Activated effector memory CD4-positive, alpha-beta T cell treated with anti-CD3 and anti-CD28 coated beads, Interleukin-2, amount 50 U/mL, for 16 hours (primary cell): ENCODE measurements around the gene SHISA5.
"Not testable (repeated sequence)": the region's sequence is repeated elsewhere in the genome, so short reads cannot be mapped to it uniquely, and the experiment has no call there.

Experiments used
- DNase-seq: peaks from one replicate; pipeline ENCODE4 v3.0.0-alpha.2; 2020

The SHISA5 gene, protein sequence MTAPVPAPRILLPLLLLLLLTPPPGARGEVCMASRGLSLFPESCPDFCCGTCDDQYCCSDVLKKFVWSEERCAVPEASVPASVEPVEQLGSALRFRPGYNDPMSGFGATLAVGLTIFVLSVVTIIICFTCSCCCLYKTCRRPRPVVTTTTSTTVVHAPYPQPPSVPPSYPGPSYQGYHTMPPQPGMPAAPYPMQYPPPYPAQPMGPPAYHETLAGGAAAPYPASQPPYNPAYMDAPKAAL

DNA sequence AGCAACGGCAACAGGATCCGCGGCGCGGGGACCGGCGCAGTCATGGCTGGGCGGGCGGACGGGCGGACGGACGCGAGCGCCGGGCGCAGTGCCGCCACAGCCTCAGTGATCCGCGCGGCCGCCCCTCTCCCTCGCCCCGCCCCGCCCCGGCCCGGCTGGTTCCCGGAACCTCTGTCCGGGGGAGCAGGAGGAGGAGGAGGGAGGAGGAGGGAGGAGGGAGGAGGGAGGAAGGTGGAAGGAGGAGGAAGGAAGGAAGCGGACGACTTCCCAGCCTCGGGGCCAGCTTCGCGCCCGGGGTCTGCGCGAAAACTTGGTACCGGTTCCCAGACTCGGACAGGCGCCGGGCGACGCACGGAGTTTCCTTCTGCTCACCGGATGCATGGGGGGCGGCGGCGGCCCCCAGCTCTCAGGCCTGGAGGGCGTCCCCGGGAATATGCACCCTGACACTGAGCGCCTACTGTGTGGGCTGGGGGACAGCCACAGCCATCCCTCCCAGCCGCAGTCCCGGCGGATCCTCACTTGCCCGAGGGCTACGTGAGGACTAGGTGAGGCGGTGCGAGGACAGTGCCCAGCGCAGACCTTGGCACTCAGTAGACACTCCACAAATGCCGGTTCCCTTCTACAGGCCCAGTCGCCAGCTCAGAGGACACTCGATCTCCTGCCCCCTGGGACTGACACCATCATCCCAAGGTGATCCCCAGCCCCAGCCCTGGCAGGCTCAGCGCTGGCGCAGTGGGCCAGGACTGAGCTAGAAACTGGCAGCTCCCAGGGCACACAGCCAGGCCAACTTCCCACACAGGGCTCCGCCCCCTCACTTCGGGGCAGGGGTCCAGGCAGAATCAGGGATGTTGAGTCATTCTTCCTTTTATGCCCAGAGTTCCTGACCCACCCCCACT lies at the start of gene SHISA5:
SHISA5 (minus strand) TSS at position 124 of the 896 bp plus-strand sequence; CDS start at position 44, 80 bp downstream.
- peak; percentile 85 for DNase-seq

DNA sequence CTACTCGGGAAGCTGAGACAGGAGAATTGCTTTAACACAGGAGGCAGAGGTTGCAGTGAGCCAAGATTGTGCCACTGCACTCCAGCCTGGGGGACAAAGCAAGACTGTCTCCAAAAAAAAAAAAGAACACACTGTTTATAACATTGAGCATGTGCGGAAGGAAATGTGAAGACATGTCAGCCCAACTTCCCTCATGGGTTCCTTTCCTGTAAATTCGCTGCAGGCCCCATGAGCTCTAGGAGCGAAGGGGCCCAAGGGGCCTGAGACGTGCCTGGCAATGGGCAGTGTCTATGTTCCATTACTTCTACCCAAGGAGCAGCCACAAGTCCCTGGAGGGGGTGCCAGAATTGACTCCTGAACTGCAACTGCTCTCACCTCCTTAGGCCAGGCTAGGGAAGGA lies 49.4 kb upstream of the SHISA5 start:
- no peak for DNase-seq

GRCh38 chr3:48552111-48552951 lies 48.4 kb upstream of the SHISA5 start:
- DNase-seq = no peak

DNA sequence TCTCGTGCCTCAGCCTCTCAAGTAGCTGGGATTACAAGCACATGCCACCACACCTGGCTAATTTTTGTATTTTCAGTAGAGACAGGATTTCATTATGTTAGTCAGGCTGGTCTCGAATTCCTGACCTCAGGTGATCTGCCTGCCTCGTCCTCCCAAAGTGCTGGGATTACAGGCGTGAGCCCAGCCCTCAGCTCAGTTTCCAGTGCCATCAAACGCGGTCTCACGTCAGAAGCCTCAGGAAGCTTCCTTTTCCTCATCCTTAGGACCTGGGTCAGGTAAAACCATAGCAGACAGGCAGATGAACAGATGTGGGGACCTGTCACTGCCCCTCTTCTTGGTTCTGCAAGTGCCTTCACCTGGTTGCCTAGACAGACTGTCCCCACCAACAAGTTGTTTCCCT lies 47.7 kb upstream of the SHISA5 start:
- not testable (repeated sequence) for DNase-seq

- DNase-seq = peak; percentile 94
These were observed 45.0 kb upstream of the SHISA5 start for GRCh38 chr3:48548729-48549705.

DNA sequence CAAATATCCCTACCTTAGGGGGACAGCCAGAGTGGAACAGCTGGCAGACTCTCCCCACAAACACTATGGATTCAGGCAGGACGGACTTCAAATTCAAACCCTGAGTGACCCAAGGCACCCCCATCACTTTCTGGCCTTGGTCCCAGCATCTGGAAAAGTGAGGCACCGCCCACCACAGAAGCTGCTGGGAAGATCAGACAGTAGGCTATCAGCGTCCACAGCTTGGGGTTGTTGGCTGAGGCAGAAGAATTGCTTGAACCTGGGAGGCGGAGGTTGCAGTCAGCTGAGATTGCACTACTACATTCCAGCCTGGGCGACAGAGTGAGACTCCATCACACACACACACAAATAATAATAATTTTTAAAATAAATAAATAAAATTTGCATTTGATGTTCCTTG lies 44.2 kb upstream of the SHISA5 start:
- no peak for DNase-seq

GRCh38 chr3:48546203-48546829 lies 42.3 kb upstream of the SHISA5 start:
- no peak for DNase-seq

GRCh38 chr3:48544141-48544540 lies 40.2 kb upstream of the SHISA5 start:
- no peak for DNase-seq

DNA sequence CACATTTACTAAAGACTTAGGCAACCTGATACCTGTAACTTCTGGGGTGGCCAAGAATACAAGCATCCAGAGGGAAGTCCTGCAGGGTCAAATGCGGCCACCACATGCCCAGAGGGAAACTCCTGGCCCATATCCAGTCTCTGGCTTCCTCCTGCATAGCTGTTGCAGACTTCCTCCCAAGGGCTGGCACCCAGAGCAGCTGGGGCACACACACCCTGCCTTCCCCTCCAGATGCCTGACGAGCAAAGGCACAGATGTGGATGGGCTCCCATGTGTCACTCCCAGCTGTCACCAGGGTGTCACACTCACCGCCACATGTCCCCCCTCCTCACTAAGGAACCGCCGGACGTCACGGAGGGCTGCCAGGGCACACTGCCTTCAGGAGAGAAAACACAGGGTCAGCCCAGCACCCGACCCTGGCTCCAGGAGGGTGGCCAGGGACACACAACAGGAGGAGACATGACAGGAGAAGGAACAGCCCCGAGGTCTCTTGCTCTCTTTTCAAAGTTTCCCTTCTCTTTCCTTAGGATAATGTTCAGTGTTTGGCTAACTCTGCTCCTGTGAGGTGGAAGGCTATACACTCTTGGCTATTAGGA lies 39.4 kb upstream of the SHISA5 start:
- no peak for DNase-seq

DNA sequence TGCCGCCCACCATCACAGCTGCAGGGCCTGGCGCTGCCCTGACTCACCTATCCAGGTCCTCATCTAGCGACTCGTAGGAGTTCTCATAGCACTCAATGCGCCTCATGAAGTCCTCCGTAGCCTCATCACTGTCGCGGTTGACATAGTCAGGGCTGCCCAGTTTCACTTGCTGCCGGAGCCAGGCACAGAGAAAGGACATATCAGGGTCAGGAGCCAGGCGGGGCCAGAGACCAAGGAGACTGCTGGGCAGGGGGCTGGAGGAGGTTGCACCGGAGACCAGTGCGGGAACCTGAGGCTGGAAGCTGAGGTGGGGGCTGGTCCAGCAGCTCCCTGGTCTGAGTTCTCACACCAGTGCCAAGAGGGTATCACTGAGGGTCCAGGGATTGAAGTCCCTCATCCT lies 34.5 kb upstream of the SHISA5 start:
- DNase-seq = no peak

DNA sequence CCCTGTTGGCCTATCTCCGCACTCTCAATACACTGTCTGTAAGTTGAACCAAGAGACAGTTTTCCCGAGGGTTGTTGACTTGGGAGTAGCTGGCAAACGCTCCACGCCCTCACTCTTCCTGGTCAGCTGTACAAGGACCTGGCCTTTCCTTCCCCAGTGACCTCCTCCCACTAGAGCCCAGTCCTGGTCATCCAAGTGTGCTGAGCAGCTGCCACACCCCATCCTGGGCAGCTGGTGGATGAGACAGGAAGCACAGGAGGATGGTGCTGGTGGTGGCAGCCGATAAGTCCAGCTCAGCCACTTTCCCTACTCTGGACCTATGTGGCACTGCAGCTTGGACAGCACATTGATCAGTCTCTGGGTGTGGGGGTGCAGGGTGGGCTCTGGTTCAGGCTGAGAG lies 32.8 kb upstream of the SHISA5 start:
- no peak for DNase-seq

DNA sequence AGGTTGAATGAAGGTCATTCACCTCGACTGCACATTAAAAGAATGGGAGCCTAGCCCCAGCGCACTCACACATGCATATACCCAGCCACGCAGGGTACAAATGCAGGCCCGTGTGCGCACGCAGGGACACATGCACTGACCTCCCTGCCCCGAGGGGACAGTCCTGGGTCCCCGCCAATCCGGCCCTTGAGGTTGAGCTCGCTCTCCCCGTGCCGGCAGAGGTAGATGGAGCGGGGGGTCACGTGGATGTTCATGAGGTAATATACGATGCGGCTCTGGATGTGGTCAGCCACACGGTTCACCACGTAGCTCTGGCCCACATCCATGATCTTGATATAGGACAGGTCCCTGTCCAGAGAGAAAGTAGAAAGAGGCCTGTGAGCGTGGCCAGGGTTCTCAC lies 32.1 kb upstream of the SHISA5 start:
- DNase-seq = no peak

DNA sequence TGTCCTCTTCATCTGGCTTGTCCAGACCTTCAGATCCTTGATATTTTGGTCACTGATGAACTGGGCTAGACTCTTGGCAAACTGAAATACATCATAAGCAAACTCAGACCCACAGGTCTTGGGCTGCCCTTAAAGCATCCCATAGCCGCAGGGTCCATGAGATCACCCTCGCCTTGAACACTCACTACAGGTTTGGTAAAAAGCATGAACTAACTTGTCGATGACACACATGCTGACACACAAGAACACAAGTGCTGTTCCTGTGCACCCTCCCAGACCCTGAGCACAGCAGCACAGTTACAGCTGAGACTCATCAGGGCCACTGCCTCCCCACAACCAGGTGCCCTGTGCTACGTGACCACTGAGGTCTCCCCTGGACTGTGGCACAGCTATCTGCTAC lies 31.6 kb upstream of the SHISA5 start:
- DNase-seq = no peak

DNA sequence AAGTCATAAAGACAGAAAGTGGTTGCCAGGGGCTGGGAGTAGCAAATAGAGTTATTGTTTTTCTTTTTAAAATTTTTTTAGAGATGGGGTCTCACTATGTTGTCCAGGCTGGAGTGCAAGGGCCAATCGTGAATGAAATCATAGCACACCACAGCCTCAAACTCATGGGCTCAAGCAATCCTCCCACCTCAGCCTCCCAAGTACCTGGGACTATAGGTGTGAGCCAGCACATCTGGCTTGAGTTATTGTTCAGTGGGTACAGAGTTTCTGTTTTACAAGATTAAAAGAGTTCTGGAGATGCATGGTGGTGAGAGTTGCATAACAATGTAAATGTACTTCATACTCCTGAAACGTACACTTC lies 29.0 kb upstream of the SHISA5 start:
- DNase-seq = no peak

DNA sequence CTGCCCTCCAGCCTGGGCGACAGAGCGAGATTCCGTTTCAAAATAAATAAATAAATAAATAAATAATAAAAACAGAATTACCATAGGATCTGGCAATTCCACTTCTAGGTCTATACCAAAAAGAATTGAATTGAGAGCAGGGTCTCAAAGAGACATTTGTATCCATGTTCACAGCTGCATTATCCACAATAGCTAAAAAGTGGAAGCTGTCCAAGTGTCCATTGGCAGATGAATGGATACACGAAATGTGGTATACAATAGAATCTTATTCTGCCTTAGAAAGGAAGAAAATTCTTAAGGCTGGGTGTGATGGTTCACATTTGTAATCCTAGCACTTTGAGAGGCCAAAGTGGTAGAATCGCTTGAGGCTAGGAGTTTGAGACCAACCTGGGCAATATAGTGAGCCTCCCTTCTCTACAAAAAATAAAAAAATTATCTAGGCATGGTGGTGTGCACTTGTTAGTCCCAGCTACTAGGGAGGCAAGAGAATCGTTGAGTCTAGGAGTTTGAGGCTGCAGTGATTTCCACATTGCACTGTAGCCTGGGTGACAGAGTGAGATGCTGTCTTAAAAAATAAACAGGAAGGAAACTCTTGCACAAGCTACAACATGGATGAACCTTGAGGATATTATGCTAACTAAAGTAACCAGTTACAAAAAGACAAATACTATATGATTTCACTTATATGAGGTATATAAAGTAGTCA lies 28.4 kb upstream of the SHISA5 start:
- DNase-seq = no peak

- not testable (repeated sequence) for DNase-seq
These were observed 26.7 kb upstream of the SHISA5 start for GRCh38 chr3:48530701-48531100.

- no peak for DNase-seq
These were observed 24.8 kb upstream of the SHISA5 start for GRCh38 chr3:48528754-48529153.

GRCh38 chr3:48528048-48528447 lies 24.1 kb upstream of the SHISA5 start:
- no peak for DNase-seq

DNA sequence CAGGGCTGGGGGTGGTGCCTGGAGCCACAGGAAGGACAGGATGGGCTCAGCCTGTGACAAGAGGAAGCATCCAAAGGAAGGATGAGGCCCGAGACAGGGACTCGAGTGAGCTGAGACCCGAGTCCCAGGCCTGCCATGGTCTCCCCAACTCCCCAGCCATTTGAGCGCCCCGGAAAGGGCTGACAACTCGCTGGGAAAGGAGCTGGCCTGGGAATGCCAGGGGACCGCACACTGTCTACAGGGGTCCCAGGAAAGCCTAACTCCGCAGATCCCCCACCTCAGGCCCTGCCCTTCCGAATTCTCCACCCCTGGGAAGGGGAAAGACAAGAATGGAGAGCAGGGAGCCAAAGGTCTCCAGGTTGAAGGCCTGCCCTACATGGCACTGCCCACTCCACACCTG lies 21.0 kb upstream of the SHISA5 start:
- DNase-seq = no peak

- no peak for DNase-seq
These were observed 17.7 kb upstream of the SHISA5 start for GRCh38 chr3:48521635-48522034.

- DNase-seq = no peak
These were observed 15.3 kb upstream of the SHISA5 start for GRCh38 chr3:48519277-48519643.
